H9 (cell line): ENCODE measurements around the gene SIN3A. TPM values are rescaled to one million over a fixed set of nuclear protein-coding genes. Genes with fewer than 3 reads are reported as not detected.

Source experiments
- DNase-seq: peaks from one replicate; pipeline ENCODE4 v3.0.0-alpha.2; 2017
- H2AFZ ChIP-seq: one replicate; pipeline ENCODE4 v1.6.1; 2013; ENCODE audit warnings: mild to moderate bottlenecking, low read length, control low read depth, moderate library complexity
- H2AK5ac ChIP-seq: 2 replicates; pipeline ENCODE4 v1.6.1; 2013; ENCODE audit warnings: low read length, control low read depth, mixed read lengths; ENCODE audit not compliant: insufficient read length
- H2BK120ac ChIP-seq: one replicate; pipeline ENCODE4 v1.6.1; 2013; ENCODE audit warnings: low read depth, mild to moderate bottlenecking, low read length, control low read depth, inconsistent platforms; ENCODE audit not compliant: poor library complexity, severe bottlenecking
- H2BK12ac ChIP-seq: 2 replicates; pipeline ENCODE4 v1.6.1; 2013; ENCODE audit warnings: low read length, control low read depth, mixed read lengths, low read depth; ENCODE audit not compliant: insufficient read length
- H2BK15ac ChIP-seq: 2 replicates; pipeline ENCODE4 v1.6.1; 2013; ENCODE audit warnings: low read depth, low read length, control low read depth
- H2BK20ac ChIP-seq: one replicate; pipeline ENCODE4 v1.6.1; 2013; ENCODE audit warnings: low read depth, mild to moderate bottlenecking, low read length, control low read depth, inconsistent platforms; ENCODE audit not compliant: poor library complexity, severe bottlenecking
- H2BK5ac ChIP-seq: 2 replicates; pipeline ENCODE4 v1.6.1; 2013; ENCODE audit warnings: low read length, control low read depth, mixed read lengths; ENCODE audit not compliant: insufficient read length
- H3K14ac ChIP-seq: 2 replicates; pipeline ENCODE4 v1.6.1; 2013; ENCODE audit warnings: low read length, control low read depth; ENCODE audit not compliant: insufficient read depth
- H3K18ac ChIP-seq: 2 replicates; pipeline ENCODE4 v1.6.1; 2013; ENCODE audit warnings: low read depth, mild to moderate bottlenecking, mixed read lengths, low read length, control low read depth; ENCODE audit not compliant: insufficient read length
- H3K23ac ChIP-seq: 2 replicates; pipeline ENCODE4 v1.6.1; 2013; ENCODE audit warnings: low read length, control low read depth, mixed read lengths, low read depth; ENCODE audit not compliant: insufficient read length
- H3K23me2 ChIP-seq: 2 replicates; pipeline ENCODE4 v1.6.1; 2013; ENCODE audit warnings: low read depth, mild to moderate bottlenecking, mixed read lengths, low read length, control low read depth; ENCODE audit not compliant: insufficient read length, poor library complexity, severe bottlenecking
- H3K27ac ChIP-seq: 2 replicates; pipeline ENCODE4 v1.5.1; 2013; ENCODE audit warnings: low read length, control low read depth, mixed read lengths, low read depth; ENCODE audit not compliant: insufficient read length
- H3K27me3 ChIP-seq: 2 replicates; pipeline ENCODE4 v1.6.1; 2013; ENCODE audit warnings: low read length, control low read depth, inconsistent platforms; ENCODE audit not compliant: insufficient read depth
- H3K4ac ChIP-seq: 2 replicates; pipeline ENCODE4 v1.6.1; 2013; ENCODE audit warnings: low read depth, mild to moderate bottlenecking, control low read depth, inconsistent platforms, low read length, moderate library complexity
- H3K4me1 ChIP-seq: 2 replicates; pipeline ENCODE4 v1.6.1; 2013; ENCODE audit warnings: low read length, control low read depth, inconsistent platforms; ENCODE audit not compliant: insufficient read depth
- H3K4me2 ChIP-seq: 2 replicates; pipeline ENCODE4 v1.6.1; 2013; ENCODE audit warnings: low read length, control low read depth, mixed read lengths; ENCODE audit not compliant: insufficient read length, insufficient read depth
- H3K56ac ChIP-seq: 2 replicates; pipeline ENCODE4 v1.6.1; 2013; ENCODE audit warnings: low read depth, mild to moderate bottlenecking, mixed read lengths, low read length, control low read depth; ENCODE audit not compliant: insufficient read length
- H3K79me1 ChIP-seq: 2 replicates; pipeline ENCODE4 v1.6.1; 2013; ENCODE audit warnings: low read depth, mild to moderate bottlenecking, moderate library complexity, low read length, control low read depth, inconsistent platforms; ENCODE audit not compliant: insufficient read depth, poor library complexity, severe bottlenecking
- H3K79me2 ChIP-seq: 2 replicates; pipeline ENCODE4 v1.6.1; 2013; ENCODE audit warnings: low read length, control low read depth, inconsistent platforms; ENCODE audit not compliant: insufficient read depth
- H3K9ac ChIP-seq: 2 replicates; pipeline ENCODE4 v1.6.1; 2013; ENCODE audit warnings: low read length, control low read depth, mixed read lengths; ENCODE audit not compliant: insufficient read length; ENCODE audit errors: extremely low read depth
- H3K9me3 ChIP-seq: one replicate; pipeline ENCODE4 v1.6.1; 2013; ENCODE audit warnings: low read depth, low read length, inconsistent platforms; ENCODE audit not compliant: control insufficient read depth
- H3T11ph ChIP-seq: one replicate; pipeline ENCODE4 v1.6.1; 2013; ENCODE audit warnings: mild to moderate bottlenecking, low read length, control low read depth, inconsistent platforms
- H4K20me1 ChIP-seq: one replicate; pipeline ENCODE4 v1.6.1; 2013; ENCODE audit not compliant: control insufficient read depth, insufficient read length, insufficient read depth
- H4K5ac ChIP-seq: 2 replicates; pipeline ENCODE4 v1.6.1; 2013; ENCODE audit warnings: low read depth, mild to moderate bottlenecking, mixed read lengths, low read length, control low read depth; ENCODE audit not compliant: insufficient read length
- H4K8ac ChIP-seq: replicated peaks from 2 replicates; pipeline ENCODE4 v1.6.1; 2013; ENCODE audit warnings: low read length, control low read depth, mixed read lengths, low read depth; ENCODE audit not compliant: insufficient read length
- H4K91ac ChIP-seq: 2 replicates; pipeline ENCODE4 v1.6.1; 2013; ENCODE audit warnings: low read depth, mild to moderate bottlenecking, moderate library complexity, mixed read lengths, low read length, control low read depth; ENCODE audit not compliant: insufficient read length
- H3K27ac Mint-ChIP-seq, 3 experiments: 2 replicates in 2 of 3; 3 replicates in 1 of 3; pipeline ENCODE4 v1.8.0; 2020 to 2021; ENCODE audit warnings: mixed read lengths in 3 of 3, mild to moderate bottlenecking in 1 of 3, moderate library complexity in 1 of 3
- H3K27me3 Mint-ChIP-seq: 2 replicates; pipeline ENCODE4 v1.8.0; 2021; ENCODE audit warnings: low read depth, mild to moderate bottlenecking, moderate library complexity, mixed read lengths
- H3K36me3 Mint-ChIP-seq, 3 experiments: 2 replicates in 2 of 3; 3 replicates in 1 of 3; pipeline ENCODE4 v1.8.0; 2020 to 2021; ENCODE audit warnings: low read depth in 3 of 3, mixed read lengths in 3 of 3; ENCODE audit not compliant: insufficient read depth in 1 of 3
- H3K4me1 Mint-ChIP-seq, 2 experiments: 2 replicates each; pipeline ENCODE4 v1.8.0; 2020; ENCODE audit warnings: mixed read lengths in 2 of 2
- H3K4me3 Mint-ChIP-seq, 2 experiments: 2 replicates in 1 of 2; 3 replicates in 1 of 2; pipeline ENCODE4 v1.8.0; 2020 to 2021; ENCODE audit warnings: mild to moderate bottlenecking in 2 of 2, mixed read lengths in 2 of 2, moderate library complexity in 1 of 2
- H3K9me3 Mint-ChIP-seq, 2 experiments: 2 replicates in 1 of 2; 3 replicates in 1 of 2; pipeline ENCODE4 v1.8.0; 2020; ENCODE audit warnings: mild to moderate bottlenecking in 2 of 2, mixed read lengths in 2 of 2, moderate library complexity in 1 of 2
- CTCF ChIP-seq: fragments of 200-600 bp; sonication (generic); conservative IDR thresholded peaks from 3 replicates; pipeline ENCODE4 v1.8.0; 2021; ENCODE audit warnings: antibody characterized with exemption, mild to moderate bottlenecking
- whole genome bisulfite sequencing: extraction: QIAGEN DNeasy Blood & Tissue Kit; methylation state at CpG from one replicate; pipeline ENCODE4 v1.1.7; 2013; ENCODE audit warnings: missing lambda C conversion rate, low lambda C conversion rate, mixed read lengths; ENCODE audit not compliant: insufficient read length; ENCODE audit errors: extremely low coverage; 5-methylcytosine and 5-hydroxymethylcytosine counted together
- total RNA-seq: library from RNA; stranded (reverse); gene quantifications from 2 replicates; pipeline ENCODE4 v1.2.1, GENCODE V29; 2021

Gene SIN3A
- total RNA-seq, 1 experiment from 2014 or later: 102 TPM

GRCh38 chr15:75380773-75381172, 70.7 kb downstream of the SIN3A start:
- H3K4me2 ChIP-seq: no peak overlapping the region
- H2AK5ac ChIP-seq: no peak overlapping the region
- no peak overlapping the region for H2BK12ac ChIP-seq
- no peak overlapping the region for H3K4ac ChIP-seq
- no peak overlapping the region for H3K9ac ChIP-seq
- no peak overlapping the region for H3K18ac ChIP-seq
- no peak overlapping the region for H2BK120ac ChIP-seq
- Mint-ChIP-seq H3K4me3 (no peak overlapping the region), H3K4me1 (no peaks in the 10 kb centered on the region), H3K27ac (no peak overlapping the region), H3K9me3 (no peaks in the 10 kb centered on the region), H3K27me3 (no peaks in the 10 kb centered on the region), H3K36me3 (peaks cover 40 to 88% (median 85%) of the 10 kb centered on the region in 3 experiments; a peak in 6 of 7 replicates)
- no peaks in the 10 kb centered on the region for H3K4me1 ChIP-seq
- no peaks in the 10 kb centered on the region for H4K20me1 ChIP-seq
- no peak for TF ChIP-seq CTCF
- no peak overlapping the region for H4K91ac ChIP-seq
- no peaks in the 10 kb centered on the region for H3K9me3 ChIP-seq
- no peak for DNase-seq
- no CpG with 5 or more reads among the region's 4 CpGs for WGBS
- H4K5ac ChIP-seq: no peak overlapping the region
- H2BK15ac ChIP-seq: no peak overlapping the region
- no peak overlapping the region for H2BK5ac ChIP-seq
- H3K79me2 ChIP-seq: no peaks in the 10 kb centered on the region
- H2AFZ ChIP-seq: no peak overlapping the region
- H3K27ac ChIP-seq: no peak overlapping the region
- no peak overlapping the region for H3K56ac ChIP-seq
- no peak overlapping the region for H4K8ac ChIP-seq
- H3K79me1 ChIP-seq: no peaks in the 10 kb centered on the region
- H2BK20ac ChIP-seq: no peak overlapping the region
- no peak overlapping the region for H3K23ac ChIP-seq
- H3T11ph ChIP-seq: no peak overlapping the region
- H3K14ac ChIP-seq: no peak overlapping the region
- no peaks in the 10 kb centered on the region for H3K23me2 ChIP-seq
- H3K27me3 ChIP-seq: no peaks in the 10 kb centered on the region
